22Rv1 (cell line): Measurements from ENCODE around the gene FBXO30.

Experiments used
- ZFX ChIP-seq: fragments of 450-650 bp; IDR thresholded peaks from 2 replicates; pipeline ENCODE4 v1.6.1; 2017; ENCODE audit warnings: antibody characterized with exemption, borderline replicate concordance
- TF ChIP-seq, protein P1 (sequence below): fragments of 450-650 bp; IDR thresholded peaks from 2 replicates; pipeline ENCODE4 v1.5.1; 2017; ENCODE audit warnings: mild to moderate bottlenecking

GRCh38 chr6:145863366-145863765, 48.8 kb upstream of the FBXO30 start:
- TF ChIP-seq, protein P1, sequence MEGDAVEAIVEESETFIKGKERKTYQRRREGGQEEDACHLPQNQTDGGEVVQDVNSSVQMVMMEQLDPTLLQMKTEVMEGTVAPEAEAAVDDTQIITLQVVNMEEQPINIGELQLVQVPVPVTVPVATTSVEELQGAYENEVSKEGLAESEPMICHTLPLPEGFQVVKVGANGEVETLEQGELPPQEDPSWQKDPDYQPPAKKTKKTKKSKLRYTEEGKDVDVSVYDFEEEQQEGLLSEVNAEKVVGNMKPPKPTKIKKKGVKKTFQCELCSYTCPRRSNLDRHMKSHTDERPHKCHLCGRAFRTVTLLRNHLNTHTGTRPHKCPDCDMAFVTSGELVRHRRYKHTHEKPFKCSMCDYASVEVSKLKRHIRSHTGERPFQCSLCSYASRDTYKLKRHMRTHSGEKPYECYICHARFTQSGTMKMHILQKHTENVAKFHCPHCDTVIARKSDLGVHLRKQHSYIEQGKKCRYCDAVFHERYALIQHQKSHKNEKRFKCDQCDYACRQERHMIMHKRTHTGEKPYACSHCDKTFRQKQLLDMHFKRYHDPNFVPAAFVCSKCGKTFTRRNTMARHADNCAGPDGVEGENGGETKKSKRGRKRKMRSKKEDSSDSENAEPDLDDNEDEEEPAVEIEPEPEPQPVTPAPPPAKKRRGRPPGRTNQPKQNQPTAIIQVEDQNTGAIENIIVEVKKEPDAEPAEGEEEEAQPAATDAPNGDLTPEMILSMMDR, result no peak
- TF ChIP-seq ZFX, result no peak
